OCI-LY7 (cell line): ENCODE data around the gene PYDC1. TPM values are rescaled to one million over a fixed set of nuclear protein-coding genes. Genes with fewer than 3 reads are reported as not detected.

ENCODE experiments used
- BruUV-seq: library from RNA; stranded (reverse); fragments of 400-500 nt; replicated peaks from 2 replicates; lab custom pipeline; 2021; lab: Mats Ljungman, UMichigan
- CTCF ChIA-PET: fragments of 300-600 bp; sonication (Branson Sonifier 250); formaldehyde crosslinking; loops from one replicate; lab custom pipeline; 2022; ENCODE audit warnings: antibody characterized with exemption; ENCODE audit not compliant: unreplicated experiment; lab: Charles Lee
- POLR2A ChIA-PET: fragments of 300-600 bp; sonication (Branson Sonifier 250); formaldehyde crosslinking; loops from one replicate; lab custom pipeline; 2022; ENCODE audit warnings: antibody characterized with exemption; lab: Charles Lee
- DNase-seq: peaks from one replicate; pipeline ENCODE4 v3.0.0-alpha.2; 2015; ENCODE audit warnings: low spot score
- H2AFZ ChIP-seq: fragments of 200-600 bp; sonication (generic), shearing (Covaris generic); 2 replicates; pipeline ENCODE4 v1.6.1; 2014; ENCODE audit warnings: mild to moderate bottlenecking, antibody characterized with exemption, low read length, moderate library complexity
- H3K27ac ChIP-seq: fragments of 200-600 bp; sonication (generic); 2 replicates; pipeline ENCODE4 v1.5.1; 2014; ENCODE audit warnings: mixed run types, low read depth, mild to moderate bottlenecking, moderate library complexity, low read length, inconsistent platforms; ENCODE audit not compliant: poor library complexity, severe bottlenecking
- H3K36me3 ChIP-seq: fragments of 200-600 bp; sonication (generic); 2 replicates; pipeline ENCODE4 v1.6.1; 2014; ENCODE audit warnings: mild to moderate bottlenecking, antibody characterized with exemption, low read length, moderate library complexity, mixed read lengths; ENCODE audit not compliant: insufficient read depth
- H3K4me1 ChIP-seq: fragments of 200-600 bp; sonication (generic); 2 replicates; pipeline ENCODE4 v1.5.1; 2014; ENCODE audit warnings: mild to moderate bottlenecking, low read length; ENCODE audit not compliant: insufficient read depth, poor library complexity, severe bottlenecking
- H3K4me2 ChIP-seq: fragments of 200-600 bp; sonication (generic); 2 replicates; pipeline ENCODE4 v1.6.1; 2014; ENCODE audit warnings: mild to moderate bottlenecking, low read length
- H3K4me3 ChIP-seq: fragments of 200-600 bp; sonication (generic); 2 replicates; pipeline ENCODE4 v1.5.1; 2014; ENCODE audit warnings: mild to moderate bottlenecking, low read depth, low read length; ENCODE audit not compliant: poor library complexity, severe bottlenecking
- H3K79me2 ChIP-seq: fragments of 200-600 bp; sonication (generic); 2 replicates; pipeline ENCODE4 v1.6.1; 2016; ENCODE audit warnings: low read depth, mild to moderate bottlenecking, low read length, moderate library complexity, mixed read lengths; ENCODE audit not compliant: insufficient read depth
- H3K9me2 ChIP-seq: fragments of 200-600 bp; sonication (generic); 2 replicates; pipeline ENCODE4 v1.6.1; 2016; ENCODE audit warnings: mild to moderate bottlenecking, low read length, mixed read lengths; ENCODE audit not compliant: insufficient read depth
- H3K9me3 ChIP-seq: fragments of 200-600 bp; sonication (generic); 2 replicates; pipeline ENCODE4 v1.6.1; 2014; ENCODE audit warnings: mild to moderate bottlenecking, mixed run types, low read length, mixed read lengths
- H4K20me1 ChIP-seq: fragments of 200-600 bp; sonication (generic); 2 replicates; pipeline ENCODE4 v1.6.1; 2014; ENCODE audit warnings: mild to moderate bottlenecking, antibody characterized with exemption, low read length, moderate library complexity, mixed read lengths; ENCODE audit not compliant: insufficient read depth
- EZH2phosphoT487 ChIP-seq: fragments of 200-600 bp; sonication (generic); IDR thresholded peaks from 2 replicates; pipeline ENCODE4 v1.6.1; 2018; ENCODE audit warnings: low read depth, borderline replicate concordance, mild to moderate bottlenecking, mixed run types, antibody characterized with exemption, low read length, moderate library complexity, mixed read lengths
- intact Hi-C: fragments of 100-400 bp; cut with micrococcal nuclease; formaldehyde crosslinking; loops from one replicate; pipeline ENCODE4 v1.10.0; 2022; ENCODE audit not compliant: unreplicated experiment
- total RNA-seq, 2 experiments: library from RNA; depleted of rRNA in 1 of 2; stranded (reverse); fragments of >200 nt in 1 of 2; shearing (Covaris generic) in 1 of 2; gene quantifications; 2 replicates each; pipeline ENCODE4 v1.2.3, GENCODE V29; 2014 to 2022
- TF ChIP-seq, protein P1 (sequence below): fragments of 200-600 bp; sonication (generic); conservative IDR thresholded peaks from 2 replicates; pipeline ENCODE4 v1.5.1; 2014; ENCODE audit warnings: mild to moderate bottlenecking, antibody characterized with exemption, low read length, moderate library complexity, mixed read lengths

PYDC1 gene
- total RNA-seq, 2 experiments from 2014 or later = not detected

DNA sequence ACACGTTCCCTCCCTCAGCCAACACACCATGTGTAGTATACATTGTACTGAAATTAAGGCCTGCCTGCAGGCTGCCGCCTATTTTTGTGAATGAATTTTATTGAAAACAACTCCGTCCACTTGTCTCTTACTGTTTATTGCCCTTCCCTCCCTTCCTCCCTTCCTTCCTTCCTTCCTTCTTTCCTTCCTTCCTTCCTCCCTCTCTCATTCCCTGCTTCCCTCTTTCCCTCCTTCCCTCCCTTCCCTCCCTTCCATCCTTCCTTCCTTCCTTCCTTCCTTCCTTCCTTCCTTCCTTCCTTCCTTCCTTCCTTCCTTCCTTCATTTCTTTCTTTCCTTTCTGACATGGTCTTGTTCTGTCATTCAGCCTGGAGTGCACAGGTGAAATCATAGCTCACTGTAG lies 45.1 kb upstream of the PYDC1 start:
- no peaks in the 10 kb centered on the region for H3K9me2 ChIP-seq
- no peak overlapping the region for H3K27ac ChIP-seq
- ChIA-PET CTCF (no interaction called here), POLR2A (interaction anchor here (0.6 kb wide), 1 partner anchor 534 kb away, joined by 3 read pairs; no protein-coding TSS in a partner anchor)
- no peaks in the 10 kb centered on the region for H3K36me3 ChIP-seq
- H2AFZ ChIP-seq = no peak overlapping the region
- H3K4me2 ChIP-seq = no peak overlapping the region
- H4K20me1 ChIP-seq = no peaks in the 10 kb centered on the region
- H3K4me1 ChIP-seq = no peaks in the 10 kb centered on the region
- H3K79me2 ChIP-seq = no peaks in the 10 kb centered on the region
- no peak overlapping the region for H3K4me3 ChIP-seq
- no peak for TF ChIP-seq EZH2phosphoT487
- TF ChIP-seq, protein P1, sequence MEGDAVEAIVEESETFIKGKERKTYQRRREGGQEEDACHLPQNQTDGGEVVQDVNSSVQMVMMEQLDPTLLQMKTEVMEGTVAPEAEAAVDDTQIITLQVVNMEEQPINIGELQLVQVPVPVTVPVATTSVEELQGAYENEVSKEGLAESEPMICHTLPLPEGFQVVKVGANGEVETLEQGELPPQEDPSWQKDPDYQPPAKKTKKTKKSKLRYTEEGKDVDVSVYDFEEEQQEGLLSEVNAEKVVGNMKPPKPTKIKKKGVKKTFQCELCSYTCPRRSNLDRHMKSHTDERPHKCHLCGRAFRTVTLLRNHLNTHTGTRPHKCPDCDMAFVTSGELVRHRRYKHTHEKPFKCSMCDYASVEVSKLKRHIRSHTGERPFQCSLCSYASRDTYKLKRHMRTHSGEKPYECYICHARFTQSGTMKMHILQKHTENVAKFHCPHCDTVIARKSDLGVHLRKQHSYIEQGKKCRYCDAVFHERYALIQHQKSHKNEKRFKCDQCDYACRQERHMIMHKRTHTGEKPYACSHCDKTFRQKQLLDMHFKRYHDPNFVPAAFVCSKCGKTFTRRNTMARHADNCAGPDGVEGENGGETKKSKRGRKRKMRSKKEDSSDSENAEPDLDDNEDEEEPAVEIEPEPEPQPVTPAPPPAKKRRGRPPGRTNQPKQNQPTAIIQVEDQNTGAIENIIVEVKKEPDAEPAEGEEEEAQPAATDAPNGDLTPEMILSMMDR = no peak
- no peak for DNase-seq
- no TSS peak for BruUV-seq
- intact Hi-C loops = no loop called here
- H3K9me3 ChIP-seq = no peaks in the 10 kb centered on the region

DNA sequence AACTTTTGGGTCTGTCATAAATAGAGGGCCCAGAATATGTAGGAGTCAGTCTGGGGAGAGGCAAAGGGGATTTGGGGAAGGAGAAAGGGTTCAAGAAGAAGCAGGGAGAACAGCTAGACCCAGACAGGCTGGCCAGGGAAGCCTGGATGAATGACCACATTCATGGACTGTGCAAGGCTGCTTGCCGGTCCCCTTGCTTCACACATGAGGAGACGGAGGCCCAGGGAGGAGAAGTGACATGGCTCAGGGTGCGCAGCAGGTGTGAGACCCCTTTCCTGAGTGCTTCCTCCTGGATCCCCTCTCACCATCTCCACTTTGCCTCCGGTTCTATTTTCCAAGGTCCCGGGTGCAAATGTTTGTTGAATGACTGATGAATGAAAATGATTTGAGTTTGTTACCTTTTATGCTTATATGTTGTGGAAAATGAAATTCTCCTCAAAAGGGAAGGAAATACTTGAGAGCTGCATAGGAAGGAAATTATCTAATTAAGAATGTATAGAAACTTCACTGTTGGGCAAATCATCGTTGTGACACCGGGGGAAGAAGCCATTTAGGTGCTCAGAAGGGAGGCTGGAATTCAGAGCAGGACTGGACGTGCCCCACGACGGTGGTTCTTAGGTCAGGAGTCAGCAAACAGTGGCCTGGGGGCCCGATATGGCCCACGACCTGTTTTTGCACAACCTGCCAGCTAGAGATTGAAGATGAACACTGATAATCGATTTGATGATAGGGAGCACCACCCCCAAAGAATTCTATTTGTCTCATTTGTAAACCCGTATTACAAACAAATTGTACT lies 43.4 kb upstream of the PYDC1 start:
- no peaks in the 10 kb centered on the region for H3K4me1 ChIP-seq
- BruUV-seq = no TSS peak
- no peak overlapping the region for H3K27ac ChIP-seq
- H4K20me1 ChIP-seq = no peaks in the 10 kb centered on the region
- POLR2A ChIA-PET = no interaction called here
- no peaks in the 10 kb centered on the region for H3K9me3 ChIP-seq
- no peaks in the 10 kb centered on the region for H3K9me2 ChIP-seq
- CTCF ChIA-PET = interaction anchor here (0.6 kb wide), 1 partner anchor 276 kb away, joined by 6 read pairs; no protein-coding TSS in a partner anchor
- no peak overlapping the region for H3K4me2 ChIP-seq
- TF ChIP-seq EZH2phosphoT487 = no peak
- TF ChIP-seq, protein P1 = no peak
- DNase-seq = no peak
- no peaks in the 10 kb centered on the region for H3K36me3 ChIP-seq
- no peaks in the 10 kb centered on the region for H3K79me2 ChIP-seq
- intact Hi-C loops = no loop called here
- H3K4me3 ChIP-seq = no peak overlapping the region
- H2AFZ ChIP-seq = no peak overlapping the region

DNA sequence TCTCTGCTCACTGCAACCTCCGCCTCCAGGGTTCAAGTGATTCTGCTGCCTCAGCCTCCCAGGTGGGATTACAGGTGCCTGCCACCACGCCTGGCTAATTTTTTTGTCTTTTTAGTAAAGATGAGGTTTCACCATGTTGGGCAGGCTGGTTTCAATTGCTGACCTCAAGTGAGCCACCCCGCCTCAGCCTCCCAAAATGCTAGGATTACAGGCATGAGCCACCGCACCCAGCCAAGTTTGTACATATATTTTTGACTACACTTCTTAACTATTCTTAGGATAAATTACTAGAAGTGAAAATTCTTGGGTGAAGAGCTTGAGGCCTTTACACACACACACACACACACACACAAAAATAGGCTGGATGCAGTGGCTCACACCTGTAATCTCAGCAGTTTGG lies 41.4 kb upstream of the PYDC1 start:
- ChIA-PET POLR2A (no interaction called here), CTCF (no interaction called here)
- Histone ChIP-seq H3K4me2 (no peak overlapping the region), H2AFZ (no peak overlapping the region), H3K4me1 (no peaks in the 10 kb centered on the region), H3K9me2 (no peaks in the 10 kb centered on the region), H3K9me3 (no peaks in the 10 kb centered on the region), H3K27ac (no peak overlapping the region), H3K36me3 (no peaks in the 10 kb centered on the region), H4K20me1 (no peaks in the 10 kb centered on the region), H3K79me2 (no peaks in the 10 kb centered on the region), H3K4me3 (no peak overlapping the region)
- TF ChIP-seq, protein P1 = no peak
- intact Hi-C loops = no loop called here
- DNase-seq = no peak
- BruUV-seq = no TSS peak
